Fibroblast of mammary gland (primary cell): ENCODE measurements around the gene CLDN15.

ENCODE experiments used
- DNase-seq: peaks from one replicate; pipeline ENCODE4 v3.0.0-alpha.2; 2010; ENCODE audit warnings: low read depth
- H3K4me3 ChIP-seq: 2 replicates; pipeline ENCODE4 v1.5.1; 2011; ENCODE audit warnings: low read depth, mild to moderate bottlenecking, low read length, moderate library complexity; ENCODE audit not compliant: control insufficient read depth
- TF ChIP-seq, protein P1 (sequence below): conservative IDR thresholded peaks from 2 replicates; pipeline ENCODE4 v1.5.1; 2011; ENCODE audit warnings: low read depth, low read length, inconsistent platforms; ENCODE audit not compliant: control insufficient read depth, insufficient read depth

CLDN15 gene

DNA sequence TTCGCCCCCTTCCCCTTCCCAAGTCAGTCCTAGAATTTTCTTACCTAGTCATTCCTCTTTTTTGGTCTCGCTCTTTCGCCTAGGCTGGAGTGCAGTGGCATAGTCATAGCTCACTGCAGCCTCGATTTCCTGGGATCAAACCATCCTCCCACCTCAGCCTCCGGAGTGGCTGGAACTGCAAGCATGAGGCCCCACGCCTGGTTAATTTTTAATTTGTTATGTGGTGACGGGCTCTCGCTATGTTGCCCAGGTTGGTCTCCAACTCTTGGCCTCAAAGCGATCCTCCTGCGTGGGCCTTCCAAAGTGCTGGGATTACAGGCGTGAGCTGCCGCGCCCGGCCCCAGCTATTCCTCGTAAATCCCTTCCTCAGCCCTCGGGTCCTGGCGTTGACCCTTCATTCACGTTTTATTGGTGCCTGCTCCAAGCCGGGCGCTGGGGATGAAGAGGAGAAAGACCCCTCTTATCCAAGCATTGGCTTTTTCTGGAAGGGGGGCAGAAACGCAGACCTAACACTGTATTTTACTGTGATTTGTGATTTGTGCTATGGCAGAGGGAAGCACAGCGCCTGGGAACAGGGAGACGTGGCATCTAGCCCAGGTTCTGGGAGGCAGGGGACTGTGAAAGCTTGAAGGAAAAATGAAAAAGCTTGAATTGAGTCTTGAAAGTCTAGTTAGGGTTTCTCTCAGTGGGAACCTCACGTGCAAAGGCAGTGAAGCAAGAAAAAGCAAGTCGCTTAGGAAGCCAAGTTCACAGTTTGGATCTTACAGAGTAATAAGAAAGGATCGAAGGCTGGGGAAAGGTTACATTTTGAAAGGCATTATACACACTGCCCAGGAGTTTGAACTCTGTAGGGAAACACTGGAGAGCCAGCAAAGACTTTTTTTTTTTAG is 19.1 kb downstream of the CLDN15 start:
- TF ChIP-seq, protein P1, sequence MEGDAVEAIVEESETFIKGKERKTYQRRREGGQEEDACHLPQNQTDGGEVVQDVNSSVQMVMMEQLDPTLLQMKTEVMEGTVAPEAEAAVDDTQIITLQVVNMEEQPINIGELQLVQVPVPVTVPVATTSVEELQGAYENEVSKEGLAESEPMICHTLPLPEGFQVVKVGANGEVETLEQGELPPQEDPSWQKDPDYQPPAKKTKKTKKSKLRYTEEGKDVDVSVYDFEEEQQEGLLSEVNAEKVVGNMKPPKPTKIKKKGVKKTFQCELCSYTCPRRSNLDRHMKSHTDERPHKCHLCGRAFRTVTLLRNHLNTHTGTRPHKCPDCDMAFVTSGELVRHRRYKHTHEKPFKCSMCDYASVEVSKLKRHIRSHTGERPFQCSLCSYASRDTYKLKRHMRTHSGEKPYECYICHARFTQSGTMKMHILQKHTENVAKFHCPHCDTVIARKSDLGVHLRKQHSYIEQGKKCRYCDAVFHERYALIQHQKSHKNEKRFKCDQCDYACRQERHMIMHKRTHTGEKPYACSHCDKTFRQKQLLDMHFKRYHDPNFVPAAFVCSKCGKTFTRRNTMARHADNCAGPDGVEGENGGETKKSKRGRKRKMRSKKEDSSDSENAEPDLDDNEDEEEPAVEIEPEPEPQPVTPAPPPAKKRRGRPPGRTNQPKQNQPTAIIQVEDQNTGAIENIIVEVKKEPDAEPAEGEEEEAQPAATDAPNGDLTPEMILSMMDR: no peak
- no peak for DNase-seq
- H3K4me3 ChIP-seq: peak overlapping the region; percentile 97

GRCh38 chr7:101217388-101218235 is 20.0 kb downstream of the CLDN15 start, which contains the start of the genes PLOD3 and ZNHIT1:
PLOD3 (minus strand) TSS chr7:101217581; CDS start chr7:101217274, 307 bp downstream.
ZNHIT1 (plus strand) TSS chr7:101218165; CDS start chr7:101218196, 31 bp downstream.
- TF ChIP-seq, protein P1: no peak
- DNase-seq: peak; percentile 98
- H3K4me3 ChIP-seq: peak within 1 kb of the TSS; percentile 97

DNA sequence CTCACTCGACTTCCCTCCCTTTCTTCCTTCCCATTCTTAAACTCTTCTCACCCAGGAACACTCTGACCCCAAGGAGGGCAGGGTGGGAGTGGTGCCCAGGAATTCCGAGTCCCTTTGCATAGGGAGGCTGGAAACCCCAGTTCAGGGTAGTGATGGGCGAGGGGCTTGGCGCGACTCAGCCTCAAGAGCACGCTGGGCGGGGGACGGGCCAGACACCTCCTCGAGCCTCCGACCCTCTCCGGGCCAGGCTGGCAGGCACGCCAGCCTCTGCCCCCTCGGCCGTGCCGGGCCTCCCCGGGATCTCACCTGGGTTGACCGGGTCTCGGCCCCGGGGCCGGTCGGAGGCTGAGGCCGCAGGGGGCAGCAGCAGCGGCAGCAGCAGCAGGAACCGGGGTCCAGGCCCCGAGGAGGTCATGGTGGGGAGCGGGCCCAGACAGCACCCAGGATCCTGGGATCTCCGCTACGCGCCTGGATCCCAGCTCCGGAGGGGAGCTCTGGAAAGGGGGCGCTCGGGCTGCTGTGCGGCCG is 20.7 kb downstream of the CLDN15 start:
- DNase-seq: no peak
- TF ChIP-seq, protein P1: no peak
- peak overlapping the region; percentile 97 for H3K4me3 ChIP-seq

- DNase-seq: peak; percentile 32
- TF ChIP-seq, protein P1: no peak
- H3K4me3 ChIP-seq: peak overlapping the region; percentile 97
Measured at GRCh38 chr7:101216001-101216859, 21.4 kb downstream of the CLDN15 start.

GRCh38 chr7:101212014-101212413 is 25.6 kb downstream of the CLDN15 start:
- TF ChIP-seq, protein P1: no peak
- DNase-seq: no peak
- H3K4me3 ChIP-seq: no peak overlapping the region
